Panc1 (cell line): ENCODE data around the gene LAMTOR1.

ENCODE experiments used
- POLR2AphosphoS5 ChIP-seq: IDR thresholded peaks from 2 replicates; pipeline ENCODE4 v1.6.1; 2012; ENCODE audit warnings: mild to moderate bottlenecking, low read depth, low read length, moderate library complexity
- TCF7L2 ChIP-seq: IDR thresholded peaks from 2 replicates; pipeline ENCODE4 v1.6.1; 2011; ENCODE audit warnings: mild to moderate bottlenecking, low read depth, low read length, inconsistent platforms
- TF ChIP-seq, protein P1 (sequence below): fragments of 450-650 bp; IDR thresholded peaks from 2 replicates; pipeline ENCODE4 v1.5.1; 2017; ENCODE audit warnings: mild to moderate bottlenecking

GRCh38 chr11:72105888-72106287 is 2.8 kb upstream of the LAMTOR1 start, which contains the start of gene TOMT:
- TF ChIP-seq, protein P1, sequence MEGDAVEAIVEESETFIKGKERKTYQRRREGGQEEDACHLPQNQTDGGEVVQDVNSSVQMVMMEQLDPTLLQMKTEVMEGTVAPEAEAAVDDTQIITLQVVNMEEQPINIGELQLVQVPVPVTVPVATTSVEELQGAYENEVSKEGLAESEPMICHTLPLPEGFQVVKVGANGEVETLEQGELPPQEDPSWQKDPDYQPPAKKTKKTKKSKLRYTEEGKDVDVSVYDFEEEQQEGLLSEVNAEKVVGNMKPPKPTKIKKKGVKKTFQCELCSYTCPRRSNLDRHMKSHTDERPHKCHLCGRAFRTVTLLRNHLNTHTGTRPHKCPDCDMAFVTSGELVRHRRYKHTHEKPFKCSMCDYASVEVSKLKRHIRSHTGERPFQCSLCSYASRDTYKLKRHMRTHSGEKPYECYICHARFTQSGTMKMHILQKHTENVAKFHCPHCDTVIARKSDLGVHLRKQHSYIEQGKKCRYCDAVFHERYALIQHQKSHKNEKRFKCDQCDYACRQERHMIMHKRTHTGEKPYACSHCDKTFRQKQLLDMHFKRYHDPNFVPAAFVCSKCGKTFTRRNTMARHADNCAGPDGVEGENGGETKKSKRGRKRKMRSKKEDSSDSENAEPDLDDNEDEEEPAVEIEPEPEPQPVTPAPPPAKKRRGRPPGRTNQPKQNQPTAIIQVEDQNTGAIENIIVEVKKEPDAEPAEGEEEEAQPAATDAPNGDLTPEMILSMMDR = no peak
- TF ChIP-seq POLR2AphosphoS5 (no peak), TCF7L2 (no peak)
